ENCODE results near the gene RGS16. TPM values are rescaled to one million over a fixed set of nuclear protein-coding genes. Genes with fewer than 3 reads are reported as not detected.

The RGS16 gene
- polyA plus RNA-seq, 1 of the 3 experiments (the other 2 are of a cell fraction): 0.79 TPM

DNA sequence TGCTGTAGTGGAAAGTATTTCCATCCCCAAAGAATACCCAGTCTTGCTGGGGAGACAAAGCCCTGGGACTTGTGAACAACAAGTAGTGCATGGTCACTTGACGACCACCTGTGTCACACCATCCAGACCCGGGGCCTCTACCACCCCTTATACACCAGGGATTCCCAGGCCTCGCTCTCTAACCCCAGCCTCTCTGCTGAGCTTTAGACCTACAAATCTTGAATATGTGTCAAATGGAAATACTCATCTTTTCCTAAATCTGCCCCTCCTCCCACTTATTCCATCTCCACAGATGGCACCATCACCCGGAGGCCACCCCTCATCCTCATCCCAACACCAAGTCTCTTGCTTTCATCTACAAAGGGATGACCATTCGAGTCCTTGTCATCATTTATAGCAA lies 14.3 kb downstream of the RGS16 start:
- no peak for TF ChIP-seq RFX5 (IDR thresholded peaks at IDR 0.05; ENCODE audit: low read length)
- no peak for TF ChIP-seq RCOR1 (IDR thresholded peaks at IDR 0.05; ENCODE audit: low read length)
- TF ChIP-seq SMC3 (IDR thresholded peaks at IDR 0.05; ENCODE audit: low read depth, low read length): no peak
- TF ChIP-seq, protein P1, sequence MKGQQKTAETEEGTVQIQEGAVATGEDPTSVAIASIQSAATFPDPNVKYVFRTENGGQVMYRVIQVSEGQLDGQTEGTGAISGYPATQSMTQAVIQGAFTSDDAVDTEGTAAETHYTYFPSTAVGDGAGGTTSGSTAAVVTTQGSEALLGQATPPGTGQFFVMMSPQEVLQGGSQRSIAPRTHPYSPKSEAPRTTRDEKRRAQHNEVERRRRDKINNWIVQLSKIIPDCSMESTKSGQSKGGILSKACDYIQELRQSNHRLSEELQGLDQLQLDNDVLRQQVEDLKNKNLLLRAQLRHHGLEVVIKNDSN (IDR thresholded peaks at IDR 0.05; ENCODE audit: borderline replicate concordance, low read depth): no peak
- TF ChIP-seq MXI1 (IDR thresholded peaks at IDR 0.05; ENCODE audit: low read depth, low read length): no peak
- TF ChIP-seq, protein P2, sequence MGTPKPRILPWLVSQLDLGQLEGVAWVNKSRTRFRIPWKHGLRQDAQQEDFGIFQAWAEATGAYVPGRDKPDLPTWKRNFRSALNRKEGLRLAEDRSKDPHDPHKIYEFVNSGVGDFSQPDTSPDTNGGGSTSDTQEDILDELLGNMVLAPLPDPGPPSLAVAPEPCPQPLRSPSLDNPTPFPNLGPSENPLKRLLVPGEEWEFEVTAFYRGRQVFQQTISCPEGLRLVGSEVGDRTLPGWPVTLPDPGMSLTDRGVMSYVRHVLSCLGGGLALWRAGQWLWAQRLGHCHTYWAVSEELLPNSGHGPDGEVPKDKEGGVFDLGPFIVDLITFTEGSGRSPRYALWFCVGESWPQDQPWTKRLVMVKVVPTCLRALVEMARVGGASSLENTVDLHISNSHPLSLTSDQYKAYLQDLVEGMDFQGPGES (IDR thresholded peaks at IDR 0.05; ENCODE audit: low read depth, low read length): no peak
- no peaks in the 10 kb centered on the region for H3K79me2 ChIP-seq (ENCODE audit: insufficient read depth)
- H3K27ac ChIP-seq (ENCODE audit: low read depth in 2 of 2, low read length in 1 of 2): no peak overlapping the region
- no peak overlapping the region for H3K4me3 ChIP-seq (ENCODE audit: low read depth in 2 of 2, low read length in 1 of 2)
- no peak for DNase-seq
- H4K20me1 ChIP-seq (ENCODE audit: insufficient read depth): no peaks in the 10 kb centered on the region
- POLR2A ChIA-PET: no interaction called here
- no peak overlapping the region for H2AFZ ChIP-seq (ENCODE audit: low read depth)
- H3F3A ChIP-seq (replicated peaks; ENCODE audit: insufficient read depth): peaks cover 4% of the 10 kb centered on the region
- 42% methylated on average over 5 of the region's 5 CpGs for WGBS (ENCODE audit: low lambda C conversion rate)
- no peak overlapping the region for H3K4me2 ChIP-seq
- no peaks in the 10 kb centered on the region for H3K36me3 ChIP-seq (replicated peaks in 1 of 2; ENCODE audit: control insufficient read depth in 1 of 2, insufficient read depth in 2 of 2, low read length in 1 of 2)
- H3K27me3 ChIP-seq (ENCODE audit: insufficient read depth): no peaks in the 10 kb centered on the region
- CTCF ChIA-PET: interaction anchor here (1.2 to 4.6 kb wide), 3 partner anchors 10 to 509 kb away, joined by 3 to 40 read pairs (median 19); no protein-coding TSS in a partner anchor
- H3K9me3 ChIP-seq: no peaks in the 10 kb centered on the region
- H3K4me1 ChIP-seq (ENCODE audit: control insufficient read depth in 1 of 2, insufficient read depth in 2 of 2, low read depth in 1 of 2, low read length in 1 of 2): peaks cover 0 to 2% of the 10 kb centered on the region in 2 experiments; a peak in 3 of 4 replicates
- H3K9ac ChIP-seq: no peak overlapping the region
- H3K9me2 ChIP-seq: no peaks in the 10 kb centered on the region

DNA sequence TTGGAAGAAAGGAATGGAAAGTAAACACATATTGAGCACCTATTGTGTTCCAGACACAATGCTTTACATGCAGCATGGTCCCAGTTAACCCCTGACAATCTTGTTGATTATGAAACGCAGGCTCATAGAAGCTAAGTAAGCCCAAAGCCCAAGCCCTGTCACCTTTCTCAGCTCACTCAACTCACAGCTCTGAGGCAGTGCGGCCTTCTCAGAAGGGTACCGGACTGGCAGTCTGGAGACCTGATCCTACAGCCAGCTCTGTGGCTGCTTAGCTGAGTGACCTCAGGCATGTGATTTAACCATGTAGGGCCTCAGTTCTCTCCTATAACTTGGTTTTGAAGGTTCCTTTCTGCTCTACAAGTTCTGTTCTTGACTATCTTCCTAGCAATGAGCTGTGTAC lies 14.7 kb downstream of the RGS16 start:
- H2AFZ ChIP-seq (ENCODE audit: low read depth): no peak overlapping the region
- WGBS (ENCODE audit: low lambda C conversion rate): 82% methylated on average over 3 of the region's 3 CpGs
- H3K4me3 ChIP-seq (ENCODE audit: low read depth in 2 of 2, low read length in 1 of 2): no peak overlapping the region

More for the DNA sequence above, 14.7 kb downstream of the RGS16 start:
- Histone ChIP-seq H3K36me3 (replicated peaks in 1 of 2; ENCODE audit: control insufficient read depth in 1 of 2, insufficient read depth in 2 of 2, low read length in 1 of 2) (no peaks in the 10 kb centered on the region), H3K9me2 (no peaks in the 10 kb centered on the region), H3K4me1 (ENCODE audit: control insufficient read depth in 1 of 2, insufficient read depth in 2 of 2, low read depth in 1 of 2, low read length in 1 of 2) (no peaks in the 10 kb centered on the region; a peak in 2 of 4 replicates), H3K27me3 (ENCODE audit: insufficient read depth) (no peaks in the 10 kb centered on the region; the same call in 1 of the 2 replicates), H3K9ac (no peak overlapping the region), H3F3A (replicated peaks; ENCODE audit: insufficient read depth) (peaks cover 3% of the 10 kb centered on the region), H3K4me2 (no peak overlapping the region), H4K20me1 (ENCODE audit: insufficient read depth) (no peaks in the 10 kb centered on the region), H3K9me3 (no peaks in the 10 kb centered on the region), H3K27ac (ENCODE audit: low read depth in 2 of 2, low read length in 1 of 2) (no peak overlapping the region), H3K79me2 (ENCODE audit: insufficient read depth) (no peaks in the 10 kb centered on the region)
- no peak for DNase-seq
- TF ChIP-seq NRF1 (IDR thresholded peaks at IDR 0.05; ENCODE audit: low read depth, low read length): no peak
- TF ChIP-seq TAF1 (IDR thresholded peaks at IDR 0.05; ENCODE audit: borderline replicate concordance, low read depth, low read length): no peak
- no peak for TF ChIP-seq RAD21 (IDR thresholded peaks at IDR 0.05; ENCODE audit: low read length)
- POLR2A ChIA-PET: no interaction called here
- CTCF ChIA-PET: interaction anchor here (4.2 to 4.6 kb wide), 2 partner anchors 11 to 195 kb away, joined by 19 to 40 read pairs; no protein-coding TSS in a partner anchor
